ENCODE data around the gene TMPRSS7.

Gene TMPRSS7

GRCh38 chr3:112097378-112097777 lies 62.8 kb downstream of the TMPRSS7 start:
- DNase-seq (ENCODE audit: low read depth) = peak; percentile 93

DNA sequence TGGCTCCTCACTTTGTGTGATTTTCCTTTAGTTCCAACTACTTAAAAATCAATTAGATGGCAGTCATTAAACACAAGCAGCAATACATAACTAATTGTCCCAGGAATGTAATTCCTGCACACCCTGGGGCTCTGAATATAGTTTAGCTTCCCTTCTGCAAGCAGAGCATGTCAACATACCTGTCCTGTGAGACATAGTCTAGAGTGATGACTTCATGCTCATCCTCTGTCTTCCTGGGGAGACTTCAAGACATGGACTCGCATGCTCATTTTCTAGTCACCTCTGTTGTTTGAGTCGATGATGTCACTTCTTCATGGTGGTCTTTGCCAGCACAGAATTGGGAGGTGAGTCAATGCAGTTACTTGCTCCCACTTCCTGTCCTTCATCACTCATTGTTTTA lies 67.4 kb downstream of the TMPRSS7 start:
- DNase-seq (ENCODE audit: low read depth) = no peak

DNA sequence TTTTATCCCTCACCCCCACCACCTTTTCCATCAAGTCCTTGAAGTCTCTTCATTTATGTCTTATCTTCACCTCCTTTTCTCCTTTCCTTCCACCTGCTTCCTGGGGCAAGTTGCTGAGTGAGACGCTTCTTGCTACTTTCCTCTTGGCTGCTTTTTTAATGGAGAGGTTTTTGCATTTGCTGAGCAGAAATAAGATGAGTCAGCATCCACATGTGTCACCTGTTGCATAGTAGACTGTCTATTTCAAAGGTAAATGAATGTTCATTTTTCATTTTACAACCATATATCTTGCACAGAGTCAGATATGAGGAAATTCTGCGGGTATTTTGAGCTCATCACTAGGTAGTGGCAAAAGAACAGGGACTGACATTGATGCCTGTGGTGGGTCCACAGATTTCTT lies 70.2 kb downstream of the TMPRSS7 start:
- DNase-seq (ENCODE audit: low read depth) = no peak

DNA sequence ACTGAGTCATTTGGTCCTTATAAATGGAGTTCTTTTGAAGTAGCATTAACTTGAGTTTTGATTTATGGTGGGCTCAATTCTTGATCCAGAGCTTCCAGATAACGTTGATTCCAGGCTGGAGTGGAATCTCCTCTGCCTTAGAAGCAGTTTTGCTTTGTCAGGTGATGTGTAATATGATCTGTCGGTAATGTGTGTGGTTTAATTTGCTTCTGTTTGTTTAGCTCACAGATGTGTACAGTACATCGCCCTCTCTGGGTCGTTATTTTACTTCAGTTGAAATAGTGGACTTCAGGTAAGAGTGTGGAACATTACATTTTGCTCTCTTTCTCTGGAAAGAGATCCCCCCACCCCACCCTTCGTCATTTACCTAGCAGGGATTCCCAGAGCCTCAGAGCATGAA lies 74.8 kb downstream of the TMPRSS7 start:
- no peak for DNase-seq (ENCODE audit: low read depth)

- peak; percentile 53 for DNase-seq (ENCODE audit: low read depth)
These were observed 77.4 kb downstream of the TMPRSS7 start for GRCh38 chr3:112111785-112112402.

DNA sequence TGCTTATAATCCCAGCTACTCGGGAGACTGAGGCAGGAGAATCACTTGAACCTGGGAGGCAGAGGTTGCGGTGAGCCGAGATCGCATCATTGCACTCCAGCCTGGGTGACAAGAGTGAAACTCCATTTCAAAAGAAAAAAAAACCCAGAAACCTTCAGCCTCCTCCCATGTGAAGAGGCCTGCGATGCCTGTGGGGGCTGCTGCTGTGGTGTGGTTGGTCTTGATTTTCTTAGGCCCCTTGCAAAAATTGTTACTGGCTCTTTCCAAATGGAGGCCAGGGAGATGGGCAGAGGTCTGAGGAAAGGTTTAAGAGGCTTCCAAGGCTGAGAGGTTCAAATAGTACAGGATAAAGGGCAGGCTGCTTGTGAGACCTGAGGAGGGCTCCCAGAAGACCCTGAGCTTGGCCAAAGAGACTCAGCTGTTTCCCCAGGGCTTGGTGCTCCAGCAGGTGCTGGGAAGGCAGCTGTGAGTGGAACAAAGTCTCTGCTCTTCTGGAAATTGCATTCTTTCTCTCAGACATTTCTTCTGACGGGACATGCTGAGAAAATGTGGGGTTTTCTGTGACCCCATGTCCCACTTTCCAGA lies 80.1 kb downstream of the TMPRSS7 start:
- no peak for DNase-seq (ENCODE audit: low read depth)

DNA sequence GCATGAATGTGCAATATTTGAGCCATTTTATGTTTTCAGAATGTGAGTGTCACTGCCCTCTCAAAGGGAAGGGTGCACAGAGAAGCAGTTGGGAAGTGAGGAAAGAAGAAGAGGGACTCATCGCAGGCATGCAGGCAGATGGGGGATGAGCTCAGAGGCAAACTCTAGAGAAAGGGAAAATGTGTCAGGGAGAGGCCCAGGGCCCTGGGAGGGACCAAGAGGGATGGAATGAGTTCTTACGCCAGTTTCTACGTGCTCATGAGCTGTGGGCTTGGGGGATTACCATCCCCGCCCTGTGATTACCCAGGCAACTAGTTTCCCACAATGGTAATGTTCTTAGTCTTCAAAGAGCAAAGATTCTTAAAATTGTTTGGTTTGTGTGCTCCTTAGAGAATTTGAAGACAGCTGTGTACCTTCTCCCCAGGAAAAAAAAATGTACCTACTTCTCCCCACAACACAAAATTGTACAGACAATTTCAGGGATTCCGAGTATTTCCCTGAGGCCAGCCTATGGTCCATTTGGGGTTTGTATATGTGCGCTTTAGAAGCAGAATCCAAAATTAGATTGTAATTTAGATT lies 80.7 kb downstream of the TMPRSS7 start:
- DNase-seq (ENCODE audit: low read depth) = no peak

- no peak for DNase-seq (ENCODE audit: low read depth)
These were observed 81.4 kb downstream of the TMPRSS7 start for GRCh38 chr3:112115806-112116383.

- no peak for DNase-seq (ENCODE audit: low read depth)
These were observed 82.2 kb downstream of the TMPRSS7 start for GRCh38 chr3:112116748-112117186.

GRCh38 chr3:112117415-112117814 lies 82.9 kb downstream of the TMPRSS7 start:
- DNase-seq (ENCODE audit: low read depth) = no peak

DNA sequence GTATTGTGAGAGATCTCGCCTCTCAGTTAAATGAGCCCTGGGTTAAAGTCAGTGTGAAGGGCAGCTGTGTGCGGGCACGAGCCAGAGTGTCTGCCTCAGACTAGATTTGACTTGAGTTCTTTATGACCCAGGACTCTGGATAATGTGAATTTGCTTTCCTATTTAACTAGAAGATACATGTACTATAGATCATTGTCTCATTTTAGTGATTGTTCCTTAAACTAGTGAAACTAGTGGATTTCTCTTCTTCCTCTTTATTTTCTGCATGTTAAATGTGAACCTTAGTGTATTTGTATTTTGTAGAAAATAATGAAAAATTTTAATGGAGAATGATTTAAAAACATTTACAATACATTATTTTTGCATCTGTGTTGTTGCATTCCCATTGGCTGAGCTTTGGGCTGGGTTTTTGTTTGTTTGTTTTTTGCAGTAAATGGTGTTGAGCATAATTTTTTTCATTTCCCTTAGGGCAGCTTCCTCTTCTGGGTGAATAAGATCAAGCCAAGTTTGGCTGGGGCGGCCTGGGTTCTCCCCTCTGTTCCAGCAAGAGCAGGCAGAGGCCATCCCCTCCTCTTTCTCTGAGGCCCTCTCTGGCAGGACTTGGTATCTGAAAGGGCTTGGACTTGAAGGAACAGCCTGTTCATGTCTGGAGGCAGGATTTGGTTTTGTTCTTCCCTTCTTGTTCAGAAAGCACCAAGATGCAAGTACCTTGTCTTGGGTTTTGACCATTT lies 83.5 kb downstream of the TMPRSS7 start:
- no peak for DNase-seq (ENCODE audit: low read depth)

DNA sequence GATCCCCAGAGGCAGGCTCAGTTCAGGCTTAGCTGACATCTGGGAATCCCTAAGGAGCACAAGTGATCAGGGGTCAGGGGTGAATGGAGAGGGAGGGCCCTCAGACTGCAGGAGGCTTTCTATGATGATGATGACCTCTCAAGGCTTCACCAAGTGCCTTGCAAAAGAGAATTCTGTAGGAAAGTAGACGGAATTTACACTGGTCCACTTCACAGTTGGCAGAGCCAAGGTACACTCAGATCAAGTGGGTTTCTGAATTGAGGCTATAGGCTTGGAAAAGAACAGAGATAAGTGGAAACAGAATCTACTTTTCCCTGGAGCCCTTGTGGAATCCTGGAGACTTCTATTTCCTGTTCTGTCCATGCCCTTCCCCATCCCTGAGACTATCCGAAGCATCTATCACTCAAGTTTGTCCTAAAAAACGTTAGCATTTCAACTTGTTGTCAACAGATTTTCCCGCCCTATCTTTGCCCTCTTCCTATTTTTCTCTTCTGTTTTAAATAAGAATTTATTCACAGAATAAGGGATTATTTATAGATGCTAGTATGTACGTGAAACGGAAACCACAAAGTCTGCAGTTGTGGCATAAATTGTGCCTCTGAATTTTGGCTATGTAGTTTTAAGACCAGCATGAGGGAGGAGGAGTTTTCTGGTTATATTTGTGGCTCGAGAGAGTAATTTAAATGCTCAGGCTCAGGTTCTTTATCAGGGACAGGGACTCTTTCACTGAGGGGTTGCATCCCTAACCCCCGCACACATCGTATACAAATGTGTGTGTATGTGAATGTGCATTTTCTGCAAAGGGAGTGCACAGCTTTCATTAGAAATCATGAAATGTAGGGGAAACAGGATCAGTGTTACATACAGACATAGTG lies 85.7 kb downstream of the TMPRSS7 start:
- DNase-seq (ENCODE audit: low read depth) = no peak

DNA sequence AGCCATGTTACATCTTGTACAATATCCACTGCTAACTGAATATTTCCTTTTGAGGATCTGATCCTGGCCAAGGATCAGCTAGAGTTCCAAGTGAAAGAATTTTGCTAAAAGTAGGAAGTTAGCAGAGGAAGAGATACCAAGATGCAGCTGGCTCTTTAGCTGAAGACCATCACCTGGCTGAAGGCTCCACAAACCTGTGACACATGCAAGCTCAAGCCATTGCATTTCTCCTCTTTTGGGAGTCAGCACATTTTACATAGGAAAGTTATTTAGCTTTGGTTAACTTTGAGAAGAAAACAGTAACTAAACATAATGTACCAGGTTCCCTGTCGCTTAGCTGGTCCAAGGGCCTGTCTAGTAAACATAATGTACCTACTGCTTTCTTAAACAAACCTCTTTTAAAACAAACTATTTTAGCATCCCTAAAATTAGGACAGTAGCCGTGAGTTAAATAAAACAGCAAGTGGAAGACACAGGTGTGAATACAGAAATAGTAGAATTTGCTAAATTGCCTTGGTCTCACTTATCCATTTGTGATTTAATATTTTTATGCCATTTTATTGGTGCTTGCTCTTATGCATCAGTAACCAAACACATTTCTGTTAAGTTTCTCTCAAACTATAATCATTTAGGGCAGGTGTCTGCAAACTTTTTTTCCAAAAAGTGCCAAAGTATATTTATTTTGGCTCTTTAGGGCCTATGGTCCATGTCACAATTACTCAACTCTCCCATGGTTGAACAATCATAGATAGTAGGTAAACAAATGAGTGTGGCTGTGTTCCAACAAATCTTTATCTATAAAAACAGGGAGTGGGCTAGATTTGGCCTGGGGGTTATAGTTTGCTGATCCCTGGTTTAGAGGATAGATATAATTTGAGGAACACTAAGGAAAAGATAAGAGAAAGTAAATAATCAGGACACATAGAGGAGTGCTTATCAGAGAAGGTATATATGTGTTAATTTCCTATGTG lies 87.3 kb downstream of the TMPRSS7 start:
- DNase-seq (ENCODE audit: low read depth) = no peak

DNA sequence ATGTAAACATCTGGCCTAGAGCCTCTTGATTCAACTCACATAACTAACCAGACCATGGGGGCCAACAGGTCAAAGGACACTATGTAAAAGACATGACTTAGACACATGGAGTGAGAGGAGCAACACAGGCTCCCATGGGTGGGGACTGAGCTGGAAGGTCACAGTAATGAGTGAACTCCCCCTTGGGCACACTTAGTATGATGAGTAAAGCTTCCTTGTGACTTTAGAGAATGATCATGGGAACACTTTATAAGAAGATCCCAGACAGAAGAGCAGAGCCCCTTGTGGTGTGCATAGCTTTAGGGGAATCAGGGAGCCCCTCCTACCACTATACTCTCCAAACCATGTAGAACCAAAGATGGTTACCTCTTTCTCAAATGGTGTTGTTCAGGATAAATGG lies 88.3 kb downstream of the TMPRSS7 start:
- DNase-seq (ENCODE audit: low read depth) = no peak

DNA sequence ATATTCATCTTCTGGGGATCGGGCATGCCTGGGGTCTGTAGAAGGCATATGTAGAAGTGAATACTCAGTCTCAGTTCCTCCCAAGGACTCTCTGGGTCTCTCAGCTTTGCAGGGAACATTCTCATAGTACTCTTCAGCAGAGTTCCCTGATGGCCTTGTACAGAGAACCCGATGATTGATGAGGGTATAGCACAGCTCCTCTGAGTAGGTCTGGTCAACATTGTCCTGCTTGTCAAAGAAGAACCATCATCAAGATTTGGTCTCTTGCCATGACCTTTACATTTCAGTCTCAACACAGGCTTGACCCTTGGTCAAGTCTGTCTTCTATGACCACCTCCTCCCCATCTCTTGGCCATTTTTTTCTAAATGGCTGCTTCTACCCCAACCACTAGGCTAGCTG lies 89.0 kb downstream of the TMPRSS7 start:
- no peak for DNase-seq (ENCODE audit: low read depth)

DNA sequence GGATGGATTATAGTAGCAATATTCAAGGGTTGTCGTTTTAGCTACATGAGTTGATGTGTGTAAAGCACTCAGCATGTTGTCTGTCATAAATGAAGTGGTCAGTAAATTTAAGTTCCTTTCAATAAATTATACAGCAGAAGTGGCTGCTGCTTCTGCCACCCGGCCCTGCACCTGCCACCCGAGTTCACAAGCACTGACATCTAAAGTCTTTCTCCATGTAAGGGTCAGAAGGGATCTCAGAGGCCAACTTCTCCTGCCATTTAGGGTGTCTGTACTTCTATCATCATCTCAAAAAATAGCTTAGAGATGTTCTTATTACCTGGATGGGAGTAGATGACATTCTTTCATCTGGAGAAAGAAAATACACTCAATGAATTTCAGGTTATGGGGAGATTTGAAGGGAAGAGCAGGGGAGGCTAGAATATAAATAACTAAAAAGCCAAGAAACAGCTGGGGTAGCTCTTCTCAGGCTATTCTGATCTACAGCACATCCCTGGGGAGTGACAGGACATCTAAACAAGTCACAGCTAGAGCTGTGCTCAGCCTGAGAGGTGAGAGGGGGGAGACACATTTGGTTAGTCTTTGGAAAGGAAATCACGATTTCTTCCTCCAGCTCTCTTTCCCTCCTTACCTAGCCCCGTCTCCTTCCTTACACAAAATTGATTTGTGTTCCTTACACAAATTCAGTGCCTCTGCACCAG lies 90.5 kb downstream of the TMPRSS7 start:
- no peak for DNase-seq (ENCODE audit: low read depth)

- DNase-seq (ENCODE audit: low read depth) = no peak
These were observed 92.0 kb downstream of the TMPRSS7 start for GRCh38 chr3:112126511-112126911.

DNA sequence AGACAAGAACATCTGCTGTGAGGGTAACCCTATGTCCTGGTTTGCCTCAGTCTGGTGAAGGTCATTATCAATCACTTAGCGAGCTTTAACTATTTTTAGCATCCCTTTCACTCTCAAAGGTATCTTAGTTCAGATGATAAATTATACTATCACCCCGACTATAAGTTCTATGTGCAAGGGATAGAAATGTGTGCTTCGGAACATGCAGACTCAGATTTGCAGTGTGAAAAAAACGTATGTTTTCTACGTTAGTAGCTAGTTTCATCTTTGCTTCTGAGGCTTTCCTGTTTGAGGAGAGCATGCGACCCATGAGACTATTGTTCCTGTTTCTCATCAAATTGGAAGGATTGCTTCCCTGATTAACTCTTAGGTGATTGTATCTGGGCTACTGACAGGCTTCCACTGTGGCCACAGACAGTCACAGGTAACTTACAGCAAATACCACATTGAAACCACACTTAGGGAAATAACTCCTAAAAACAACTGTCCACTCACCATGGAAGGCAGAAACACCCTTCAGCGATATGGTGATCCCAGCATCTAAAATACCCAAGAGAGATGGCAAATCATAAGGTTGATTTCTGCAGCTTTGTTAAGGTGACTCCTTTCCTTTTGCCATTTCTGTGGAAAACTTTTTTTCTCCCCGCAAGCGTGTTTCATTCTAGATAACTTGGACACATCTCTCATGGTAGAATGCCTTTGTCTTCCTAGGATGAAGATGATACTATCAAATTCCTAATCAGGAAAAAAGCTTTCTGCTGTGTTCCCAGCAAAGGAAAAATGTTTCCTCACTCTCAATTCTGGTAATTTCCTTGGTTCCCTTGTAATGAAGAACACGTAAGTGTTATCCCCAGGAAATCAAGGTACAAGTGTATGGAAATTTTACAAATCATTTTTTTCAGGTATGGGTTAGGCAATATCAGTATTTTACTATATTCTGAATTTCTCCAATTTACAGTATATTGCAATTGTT lies 93.3 kb downstream of the TMPRSS7 start:
- no peak for DNase-seq (ENCODE audit: low read depth)

All from fibroblast of gingiva (primary cell).